Endothelial cell of umbilical vein (primary cell): Measurements from ENCODE around the gene SOSTDC1. TPM values are rescaled to one million over a fixed set of nuclear protein-coding genes. Genes with fewer than 3 reads are reported as not detected.
A peak's percentile ranks its signal among the peaks of the same experiment; 100 is the strongest.

Source experiments
- BruUV-seq: library from RNA; stranded (reverse); fragments of 400-500 nt; replicated peaks from 2 replicates; lab custom pipeline; 2021; lab: Mats Ljungman, UMichigan
- CTCF ChIA-PET: fragments of 300-600, 350-600 bp; sonication (Branson Sonifier 250); formaldehyde crosslinking; loops from one replicate; lab custom pipeline; 2021; ENCODE audit warnings: antibody characterized with exemption, inconsistent platforms; lab: Charles Lee
- POLR2A ChIA-PET: fragments of 300-600, 350-600 bp; sonication (Branson Sonifier 250); formaldehyde crosslinking; loops from one replicate; lab custom pipeline; 2021; ENCODE audit warnings: antibody characterized with exemption, inconsistent platforms; lab: Charles Lee
- DNase-seq: peaks from one replicate; pipeline ENCODE4 v3.0.0-alpha.2; 2011; ENCODE audit warnings: low read depth, low spot score
- FAIRE-seq: peaks from 2 replicates; lab custom pipeline; 2011; peaks lifted over from hg19 to GRCh38; lab: Jason Lieb, UNC
- H2AFZ ChIP-seq: 2 replicates; pipeline ENCODE4 v1.6.0; 2012; ENCODE audit warnings: low read depth, low read length, control low read depth, inconsistent platforms
- H3K27ac ChIP-seq: 2 replicates; pipeline ENCODE4 v1.5.1; 2011; ENCODE audit warnings: low read depth, mild to moderate bottlenecking, control low read depth, low read length, moderate library complexity; ENCODE audit not compliant: insufficient read depth
- H3K27me3 ChIP-seq, 2 experiments: 2 replicates each; pipeline versions ENCODE4 v1.6.0 to v1.6.1; 2011; ENCODE audit warnings: low read length in 2 of 2, mixed read lengths in 1 of 2; ENCODE audit not compliant: control insufficient read depth in 2 of 2, insufficient read depth in 2 of 2
- H3K36me3 ChIP-seq, 2 experiments: 2 replicates in 1 of 2; 3 replicates in 1 of 2; pipeline ENCODE4 v1.5.1; 2011; ENCODE audit warnings: low read length in 2 of 2, mild to moderate bottlenecking in 1 of 2, moderate library complexity in 1 of 2; ENCODE audit not compliant: control insufficient read depth in 2 of 2, insufficient read depth in 2 of 2; ENCODE audit errors: extremely low read depth in 1 of 2
- H3K4me1 ChIP-seq: 3 replicates; pipeline ENCODE4 v1.5.1; 2011; ENCODE audit warnings: mild to moderate bottlenecking, low read length; ENCODE audit not compliant: control insufficient read depth, insufficient read depth; ENCODE audit errors: extremely low read depth
- H3K4me2 ChIP-seq: 2 replicates; pipeline ENCODE4 v1.6.1; 2011; ENCODE audit warnings: low read length, control low read depth, mixed read lengths; ENCODE audit not compliant: insufficient read depth
- H3K4me3 ChIP-seq, 3 experiments: fragments of 200-600 bp in 1 of 3; sonication (generic), shearing (Covaris generic) in 1 of 3; replicated peaks in 1 of 3; 2 replicates each; pipeline ENCODE4 v1.5.1; 2011 to 2016; ENCODE audit warnings: control low read depth in 3 of 3, low read length in 3 of 3, mild to moderate bottlenecking in 2 of 3, inconsistent platforms in 1 of 3, low read depth in 1 of 3, moderate library complexity in 1 of 3; ENCODE audit not compliant: insufficient read depth in 1 of 3
- H3K79me2 ChIP-seq: 2 replicates; pipeline ENCODE4 v1.6.0; 2012; ENCODE audit warnings: low read length, inconsistent platforms; ENCODE audit not compliant: control insufficient read depth, insufficient read depth
- H3K9ac ChIP-seq: replicated peaks from 2 replicates; pipeline ENCODE3; 2011; ENCODE audit warnings: low read length, control low read depth; ENCODE audit not compliant: insufficient read depth; ENCODE audit errors: extremely low read depth
- H3K9me1 ChIP-seq: replicated peaks from 3 replicates; pipeline ENCODE4 v1.6.0; 2011; ENCODE audit warnings: mild to moderate bottlenecking, low read length; ENCODE audit not compliant: control insufficient read depth, insufficient read depth; ENCODE audit errors: extremely low read depth
- H3K9me3 ChIP-seq: replicated peaks from 2 replicates; pipeline ENCODE4 v1.5.1; 2012; ENCODE audit warnings: low read length, inconsistent platforms; ENCODE audit not compliant: control insufficient read depth, insufficient read depth
- H4K20me1 ChIP-seq: replicated peaks from 2 replicates; pipeline ENCODE3; 2011; ENCODE audit warnings: mild to moderate bottlenecking, low read length; ENCODE audit not compliant: control insufficient read depth, insufficient read depth; ENCODE audit errors: extremely low read depth
- CTCF ChIP-seq, 2 donors: IDR thresholded peaks; 1 replicate in 1 of 2; 2 replicates in 1 of 2; pipeline ENCODE4 v1.5.1; 2011; ENCODE audit warnings: low read length in 2 of 2, mild to moderate bottlenecking in 2 of 2, moderate library complexity in 2 of 2, control low read depth in 1 of 2, inconsistent platforms in 1 of 2, low read depth in 1 of 2; ENCODE audit not compliant: insufficient read depth in 1 of 2; ENCODE audit errors: extremely low read depth in 1 of 2
- EZH2 ChIP-seq: IDR thresholded peaks from 2 replicates; pipeline ENCODE4 v1.6.1; 2012; ENCODE audit warnings: borderline replicate concordance, low read depth, mild to moderate bottlenecking, moderate library complexity, low read length, inconsistent platforms; ENCODE audit not compliant: severe bottlenecking
- FOS ChIP-seq: IDR thresholded peaks from 2 replicates; pipeline ENCODE4 v1.6.1; 2011; ENCODE audit warnings: mild to moderate bottlenecking, low read length, moderate library complexity, borderline replicate concordance; ENCODE audit not compliant: insufficient read depth
- GATA2 ChIP-seq: IDR thresholded peaks from 2 replicates; pipeline ENCODE4 v1.7.0; 2011; ENCODE audit warnings: low read depth, mild to moderate bottlenecking, moderate library complexity, mixed read lengths, low read length; ENCODE audit not compliant: insufficient read length, insufficient read depth
- JUN ChIP-seq: IDR thresholded peaks from 2 replicates; pipeline ENCODE4 v1.6.1; 2011; ENCODE audit warnings: borderline replicate concordance, low read depth; ENCODE audit not compliant: insufficient read length, insufficient read depth
- MAX ChIP-seq: IDR thresholded peaks from 2 replicates; pipeline ENCODE4 v1.6.1; 2011; ENCODE audit not compliant: insufficient read depth, insufficient read length
- MYC ChIP-seq: IDR thresholded peaks from one replicate; pipeline ENCODE4 v1.6.1; 2011; ENCODE audit warnings: mild to moderate bottlenecking, low read depth, low read length
- POLR2A ChIP-seq: IDR thresholded peaks from 2 replicates; pipeline ENCODE4 v1.6.1; 2012; ENCODE audit warnings: low read depth, mild to moderate bottlenecking, control low read depth, low read length
- POLR2AphosphoS5 ChIP-seq: IDR thresholded peaks from 2 replicates; pipeline ENCODE4 v1.6.1; 2012; ENCODE audit warnings: low read depth, mild to moderate bottlenecking, control low read depth, low read length, moderate library complexity; ENCODE audit not compliant: insufficient read depth
- dilution Hi-C: fragments of 300-500 bp; cut with MboI; formaldehyde crosslinking; loops from one replicate; pipeline ENCODE4 v1.15.0; 2019; ENCODE audit warnings: low sequenced_read_pairs; ENCODE audit not compliant: extremely low pct_ligation_motif_present
- intact Hi-C: fragments of 100-400 bp; cut with micrococcal nuclease; formaldehyde crosslinking; loops from one replicate; pipeline ENCODE4 v1.10.0; 2022
- polyA plus RNA-seq, 4 experiments: library from polyadenylated mRNA; depleted of rRNA in 3 of 4; stranded (reverse) in 3 of 4; unstranded in 1 of 4; fragments of >200 nt; gene quantifications; 2 replicates each; pipeline versions ENCODE4 v1.2.1 to v1.2.3, GENCODE V29; 2011 to 2012; ENCODE audit warnings: missing spikeins in 1 of 4
- total RNA-seq: library from RNA; stranded (reverse); gene quantifications from 2 replicates; pipeline ENCODE4 v1.2.3, GENCODE V29; 2021

Gene SOSTDC1
- total and polyA plus RNA-seq, 2 donors (not counting 3 experiments of a cell fraction or from before 2014, with no cell fraction given) = not detected

GRCh38 chr7:16428672-16429071, 36.9 kb downstream of the SOSTDC1 start:
- Histone ChIP-seq H3K27ac (no peak overlapping the region), H3K4me2 (no peak overlapping the region), H3K9ac (no peak overlapping the region), H3K9me3 (no peaks in the 10 kb centered on the region), H3K36me3 (no peaks in the 10 kb centered on the region), H3K79me2 (no peaks in the 10 kb centered on the region), H3K4me1 (no peaks in the 10 kb centered on the region), H3K4me3 (no peak overlapping the region), H3K27me3 (no peaks in the 10 kb centered on the region), H4K20me1 (no peaks in the 10 kb centered on the region), H3K9me1 (no peaks in the 10 kb centered on the region), H2AFZ (no peak overlapping the region)
- no peak for DNase-seq
- intact Hi-C loops (loop anchor here (10.0 kb wide), 2 partner anchors 344 to 744 kb away; partner anchors contain the start of gene MEOX2), dilution Hi-C loops (no loop called here)
- FAIRE-seq = peak; percentile 49
- POLR2A ChIA-PET = no interaction called here
- no TSS peak for BruUV-seq
- TF ChIP-seq JUN = no peak
- no peak for TF ChIP-seq FOS
- TF ChIP-seq MYC = no peak
- no peak for TF ChIP-seq CTCF (IDR thresholded peaks at IDR 0.05; ENCODE audit: extremely low read depth in 1 of 2, insufficient read depth in 1 of 2, low read depth in 1 of 2, low read length in 2 of 2)
- TF ChIP-seq POLR2AphosphoS5 = no peak
- TF ChIP-seq MAX = no peak
- no peak for TF ChIP-seq EZH2
- no peak for TF ChIP-seq POLR2A
- no peak for TF ChIP-seq GATA2
- CTCF ChIA-PET = interaction anchor here (1.2 kb wide), 1 partner anchor 136 kb away, joined by 6 read pairs; no protein-coding TSS in a partner anchor
